Measurements from ENCODE around the gene RWDD4.

GRCh38 chr4:183645326-183645725 lies 13.7 kb downstream of the RWDD4 start:
- TF ChIP-seq CTCF (IDR thresholded peaks at IDR 0.05) (no peak), POLR2A (IDR thresholded peaks at IDR 0.05) (no peak)
